GM19395 (cell line): Measurements from ENCODE around the gene GUCA2B.

Experiments
- ATAC-seq: cut with Tn5 transposase; IDR thresholded peaks from one replicate; pipeline ENCODE4 v1.9.1; 2021; ENCODE audit warnings: mild to moderate bottlenecking, moderate library complexity; ENCODE audit not compliant: unreplicated experiment

The GUCA2B gene

DNA sequence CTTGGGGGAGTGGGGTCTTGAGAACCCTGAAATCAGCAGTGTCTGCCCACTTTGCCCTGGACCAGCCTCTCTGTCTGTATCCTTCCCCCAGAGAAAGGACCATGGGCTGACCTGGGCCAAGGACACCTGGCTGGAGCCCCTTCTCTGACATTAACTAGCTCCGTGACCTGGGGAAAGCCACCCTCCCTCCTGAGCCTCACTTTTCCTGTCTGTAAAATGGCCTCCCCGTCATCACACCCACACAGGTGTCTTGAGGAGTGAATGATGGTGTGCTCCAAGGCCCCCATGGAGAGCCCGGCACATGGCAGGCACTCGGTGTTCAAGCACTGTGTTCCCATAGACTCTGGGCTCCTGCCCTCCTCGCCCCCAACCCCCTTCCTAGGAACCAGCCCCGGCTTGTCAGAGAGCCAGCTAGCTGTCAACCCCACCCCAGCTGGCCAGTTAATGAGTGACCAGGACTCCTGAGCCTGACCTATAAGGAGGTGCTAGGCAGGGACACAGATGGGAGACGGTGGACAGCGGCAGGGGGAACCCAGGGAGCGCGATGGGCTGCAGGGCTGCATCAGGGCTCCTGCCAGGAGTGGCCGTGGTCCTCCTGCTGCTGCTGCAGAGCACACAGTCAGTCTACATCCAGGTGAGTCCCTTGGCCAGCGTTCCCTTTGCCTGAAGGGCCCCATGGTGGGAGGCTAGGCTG, at the start of gene GUCA2B:
Gene GUCA2B (plus strand): TSS at position 504 of the 694 bp plus-strand sequence. CDS start 41 bp downstream, at position 545.
- no peak for ATAC-seq

DNA sequence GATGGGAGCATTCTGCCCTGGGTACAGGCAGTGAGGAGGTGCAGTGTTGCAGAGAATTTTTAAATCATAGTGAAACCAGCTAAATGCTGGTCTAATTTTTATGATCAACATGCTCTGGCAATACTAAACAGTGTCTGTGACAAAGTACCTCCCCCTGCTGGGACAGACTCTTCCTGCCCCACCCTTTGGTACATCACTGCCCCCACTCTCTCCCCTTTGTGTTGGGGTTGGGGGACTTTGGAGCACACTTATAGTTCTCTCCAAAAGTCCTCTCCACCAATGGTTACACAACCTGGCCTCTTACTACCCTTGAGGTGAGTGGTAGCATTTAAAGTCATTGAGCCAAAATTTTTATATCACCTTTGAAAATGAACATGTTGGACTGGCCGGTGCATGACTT, 48.2 kb upstream of the GUCA2B start:
- no peak for ATAC-seq

- no peak for ATAC-seq
Measured at GRCh38 chr1:42108309-42108708, 44.9 kb upstream of the GUCA2B start.

- no peak for ATAC-seq
Measured at GRCh38 chr1:42109600-42109999, 43.6 kb upstream of the GUCA2B start.

- ATAC-seq: no peak
Measured at GRCh38 chr1:42114229-42114628, 39.0 kb upstream of the GUCA2B start.

GRCh38 chr1:42117214-42117613, 36.0 kb upstream of the GUCA2B start:
- ATAC-seq: no peak

GRCh38 chr1:42118125-42118524, 35.1 kb upstream of the GUCA2B start:
- ATAC-seq: no peak

- no peak for ATAC-seq
Measured at GRCh38 chr1:42122408-42122807, 30.8 kb upstream of the GUCA2B start.

- ATAC-seq: no peak
Measured at GRCh38 chr1:42125552-42125951, 27.7 kb upstream of the GUCA2B start.

- no peak for ATAC-seq
Measured at GRCh38 chr1:42127767-42128166, 25.4 kb upstream of the GUCA2B start.

- no peak for ATAC-seq
Measured at GRCh38 chr1:42128499-42128898, 24.7 kb upstream of the GUCA2B start.

- ATAC-seq: no peak
Measured at GRCh38 chr1:42128964-42129363, 24.2 kb upstream of the GUCA2B start.

DNA sequence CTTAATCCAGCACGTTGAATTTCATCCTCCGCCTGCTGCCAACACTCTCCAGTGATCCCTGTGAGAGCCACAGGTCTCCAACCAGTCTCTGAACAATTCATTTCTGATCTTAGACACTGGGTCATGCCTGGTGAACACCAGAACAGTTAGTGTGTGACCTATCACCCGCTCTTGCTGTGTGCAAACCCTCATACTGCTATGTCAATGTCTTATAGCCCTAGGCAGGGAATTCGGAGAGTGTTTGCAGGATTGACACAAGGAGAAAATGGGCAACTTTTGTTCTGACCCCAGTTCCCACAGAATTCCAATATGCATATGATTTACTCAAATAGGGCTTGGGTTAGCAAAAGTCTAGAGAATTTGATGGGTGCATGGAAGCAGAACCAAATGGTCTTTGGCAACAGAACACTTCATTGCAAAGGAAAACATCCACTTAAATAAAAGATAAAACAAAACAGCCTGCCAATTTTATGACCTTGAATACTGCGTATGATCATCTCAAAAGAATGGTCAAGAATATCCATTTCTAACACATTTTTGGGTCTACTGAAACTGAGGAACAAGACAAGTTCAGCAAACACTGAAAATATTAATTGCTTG, 23.0 kb upstream of the GUCA2B start:
- no peak for ATAC-seq

- no peak for ATAC-seq
Measured at GRCh38 chr1:42133390-42133789, 19.8 kb upstream of the GUCA2B start.

DNA sequence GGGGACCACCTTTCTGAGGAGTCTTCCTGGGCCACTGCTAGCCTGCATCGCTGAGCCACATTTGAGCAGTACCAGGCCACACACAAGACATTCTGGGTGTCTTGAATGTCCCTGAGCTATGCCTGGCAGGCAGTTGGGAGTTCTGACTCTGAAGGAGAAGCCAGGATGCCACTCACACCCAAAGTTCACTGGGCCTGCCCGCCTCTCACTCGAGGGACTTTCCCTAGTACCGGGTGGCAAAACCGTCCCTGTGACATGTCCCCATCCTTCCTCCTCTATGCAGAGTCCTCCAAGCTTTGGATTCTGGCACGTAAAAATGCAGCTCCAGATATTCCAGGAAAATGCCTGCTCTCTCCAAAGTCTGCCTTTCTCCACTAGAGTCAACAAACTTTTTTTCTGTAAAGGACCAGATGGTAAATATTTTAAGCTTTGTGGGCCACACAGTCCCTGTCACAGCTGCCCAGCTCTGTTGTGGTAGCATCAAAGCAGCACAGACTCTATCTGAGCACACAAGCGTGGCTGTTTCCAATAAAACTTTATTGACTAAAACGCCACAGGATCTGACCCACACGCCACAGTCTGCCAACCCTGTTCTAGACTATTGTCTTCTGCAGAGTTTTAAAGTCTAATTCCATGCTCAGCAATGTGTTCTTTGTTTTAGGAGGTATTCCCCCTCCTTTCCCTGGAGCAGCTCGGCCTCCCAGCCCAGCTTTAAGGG, 19.2 kb upstream of the GUCA2B start:
- ATAC-seq: no peak

GRCh38 chr1:42135426-42135825, 17.8 kb upstream of the GUCA2B start:
- no peak for ATAC-seq

- ATAC-seq: no peak
Measured at GRCh38 chr1:42136466-42136865, 16.7 kb upstream of the GUCA2B start.

DNA sequence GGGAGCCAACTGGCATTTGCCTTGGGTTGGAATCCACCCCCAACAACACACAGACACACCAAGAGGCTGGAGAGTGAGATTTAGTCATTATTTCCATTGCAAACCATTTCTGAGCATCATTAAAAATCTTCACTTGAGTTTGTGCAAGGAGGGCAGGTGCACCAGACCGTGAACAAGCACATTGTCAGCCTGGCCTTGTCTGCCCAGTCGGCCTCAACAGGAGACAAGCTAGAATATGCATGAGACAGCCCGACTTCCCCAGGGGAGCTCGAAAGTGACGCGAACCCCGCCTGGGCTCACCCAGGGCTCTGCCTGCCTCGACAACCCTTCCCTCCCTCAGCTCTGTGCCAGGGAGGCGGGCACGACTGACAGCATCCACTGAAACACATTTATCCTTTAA, 15.4 kb upstream of the GUCA2B start:
- no peak for ATAC-seq

DNA sequence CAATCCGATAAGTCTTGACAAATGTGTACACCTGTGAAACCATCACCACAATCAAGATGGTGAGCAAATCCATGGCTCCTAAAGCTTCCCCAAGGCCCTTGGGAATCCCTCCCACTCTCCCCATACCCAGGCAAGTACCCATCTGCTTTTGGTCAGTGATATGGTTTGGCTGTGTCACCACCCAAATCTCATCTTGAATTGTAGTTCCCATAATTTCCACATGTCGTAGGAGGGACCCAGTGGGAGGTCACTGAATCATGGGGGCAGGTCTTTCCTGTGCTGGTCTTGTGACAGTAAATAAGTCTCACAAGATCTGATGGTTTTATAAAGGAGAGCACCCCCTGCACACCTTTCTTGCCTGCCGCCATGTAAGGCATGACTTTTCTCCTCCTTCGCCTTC, 14.6 kb upstream of the GUCA2B start:
- no peak for ATAC-seq

DNA sequence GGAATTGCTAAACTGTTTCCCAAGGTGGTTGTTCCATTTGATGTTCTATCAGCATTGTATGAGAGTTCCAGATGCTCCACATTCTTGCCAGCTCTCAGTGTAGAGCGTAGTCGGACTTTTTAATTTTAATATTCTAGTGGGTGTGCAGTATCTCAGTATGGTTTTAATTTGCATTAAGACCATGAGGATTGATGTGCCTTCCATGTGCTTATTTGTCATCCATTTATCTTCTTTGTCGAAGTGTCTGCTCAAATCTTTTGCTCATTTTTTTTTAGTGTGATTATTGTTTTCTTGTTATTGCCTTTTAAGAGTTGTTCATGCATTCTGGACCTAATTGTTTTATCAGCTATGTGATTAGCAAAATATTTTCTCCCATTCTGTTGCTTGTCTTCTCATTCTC, 13.8 kb upstream of the GUCA2B start:
- ATAC-seq: no peak

GRCh38 chr1:42140191-42140590, 13.0 kb upstream of the GUCA2B start:
- ATAC-seq: no peak

DNA sequence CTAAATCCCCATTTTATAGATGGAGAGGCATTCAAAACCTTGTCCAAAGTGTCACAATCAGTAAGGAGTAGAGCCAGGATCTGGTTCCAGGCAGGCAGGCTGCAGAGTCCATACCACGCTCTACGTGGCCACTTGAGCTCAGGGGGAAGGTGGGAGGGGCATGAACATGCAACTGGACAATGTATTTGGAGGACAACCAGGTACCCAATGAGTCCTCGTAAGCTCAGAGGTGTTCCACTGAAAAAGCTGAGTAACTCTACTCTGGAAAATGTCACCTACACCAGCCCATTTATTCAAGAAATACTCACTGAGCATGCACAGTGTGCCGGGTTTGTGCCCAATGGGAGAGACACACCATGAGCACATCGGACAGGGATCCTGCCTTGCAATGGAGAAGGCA, 11.2 kb upstream of the GUCA2B start:
- no peak for ATAC-seq
